OCI-M2 (cell line): ENCODE measurements around the gene HOXC5.
A peak's percentile ranks its signal among the peaks of the same experiment; 100 is the strongest.

Source experiments
- DNase-seq: peaks from one replicate; lab custom pipeline; 2025; ENCODE audit not compliant: unreplicated experiment; lab: John Stamatoyannopoulos, UW

HOXC5 gene

DNA sequence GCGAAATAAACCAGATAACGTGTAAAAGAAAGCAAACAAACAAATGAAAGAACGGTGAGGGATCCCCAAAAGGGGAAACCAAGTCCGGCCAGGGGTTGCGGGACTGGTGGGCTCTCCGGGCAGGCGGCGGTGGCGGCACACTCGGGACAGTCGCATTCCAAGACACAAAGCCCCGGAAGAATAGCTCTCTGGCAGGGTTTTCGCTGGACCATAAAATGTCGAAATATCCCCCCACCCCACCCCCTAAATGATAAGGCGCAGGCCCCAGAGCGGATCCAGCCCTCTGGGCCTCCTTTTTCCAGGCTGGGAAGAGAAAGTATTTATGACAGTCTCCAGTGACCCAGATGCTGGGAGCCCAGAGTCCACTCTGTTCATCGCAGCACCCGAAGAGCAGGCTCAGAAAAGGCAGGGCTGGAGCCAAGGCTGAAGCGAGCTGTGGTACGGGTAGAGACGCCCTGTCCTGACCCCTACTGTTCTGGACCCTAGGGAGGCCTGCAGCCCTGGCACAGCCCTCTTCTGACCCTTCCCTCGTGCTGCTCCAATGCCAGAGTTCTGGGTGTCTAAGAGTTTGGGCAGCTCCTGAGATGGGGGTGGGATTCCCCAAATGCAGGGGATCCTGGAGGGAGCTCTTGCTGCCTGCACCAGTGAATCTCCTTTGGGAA lies 26.2 kb upstream of the HOXC5 start:
- DNase-seq: no peak

DNA sequence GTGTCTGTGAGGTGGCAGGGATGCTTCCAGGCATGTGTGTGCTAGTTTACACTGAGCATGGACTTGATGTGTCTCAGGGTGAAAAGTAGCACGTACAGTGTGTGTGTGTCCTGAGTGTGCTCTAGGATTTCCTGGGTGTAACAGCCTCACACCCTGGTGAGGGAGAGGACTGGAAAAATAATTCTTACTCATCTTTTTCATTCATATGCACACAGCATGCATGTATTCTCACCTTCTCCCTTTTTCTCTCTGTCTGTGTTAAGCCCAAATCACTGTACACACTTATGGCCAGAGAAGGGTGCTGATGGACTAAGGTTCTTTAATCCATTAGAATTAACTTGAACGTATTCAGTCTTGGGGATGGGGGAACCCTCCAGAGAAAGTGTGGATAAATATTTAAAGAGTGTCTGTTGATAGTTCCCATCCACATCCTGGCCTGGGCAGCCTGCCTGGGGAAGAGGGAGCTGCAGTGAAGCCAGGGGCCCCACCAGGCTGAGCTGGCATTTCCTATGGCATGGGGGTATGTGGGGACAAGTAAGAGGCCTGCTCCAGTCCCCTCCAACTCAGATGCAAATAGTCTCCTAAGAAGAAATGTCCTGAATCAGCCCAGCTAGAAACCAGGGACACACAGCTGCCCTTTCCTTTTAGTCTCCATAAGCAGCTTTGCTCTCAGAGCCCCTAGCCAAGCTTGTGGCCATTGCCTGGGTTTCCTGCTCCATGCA lies 25.2 kb upstream of the HOXC5 start:
- no peak for DNase-seq

- no peak for DNase-seq
Measured at GRCh38 chr12:54008260-54008552, 24.6 kb upstream of the HOXC5 start.

- DNase-seq: no peak
Measured at GRCh38 chr12:54009171-54010052, 23.4 kb upstream of the HOXC5 start.

- DNase-seq: no peak
Measured at GRCh38 chr12:54010053-54010971, 22.5 kb upstream of the HOXC5 start.

- DNase-seq: no peak
Measured at GRCh38 chr12:54010972-54011664, 21.7 kb upstream of the HOXC5 start.

- DNase-seq: no peak
Measured at GRCh38 chr12:54011665-54012532, 21.0 kb upstream of the HOXC5 start.

- no peak for DNase-seq
Measured at GRCh38 chr12:54012631-54013409, 20.0 kb upstream of the HOXC5 start.

DNA sequence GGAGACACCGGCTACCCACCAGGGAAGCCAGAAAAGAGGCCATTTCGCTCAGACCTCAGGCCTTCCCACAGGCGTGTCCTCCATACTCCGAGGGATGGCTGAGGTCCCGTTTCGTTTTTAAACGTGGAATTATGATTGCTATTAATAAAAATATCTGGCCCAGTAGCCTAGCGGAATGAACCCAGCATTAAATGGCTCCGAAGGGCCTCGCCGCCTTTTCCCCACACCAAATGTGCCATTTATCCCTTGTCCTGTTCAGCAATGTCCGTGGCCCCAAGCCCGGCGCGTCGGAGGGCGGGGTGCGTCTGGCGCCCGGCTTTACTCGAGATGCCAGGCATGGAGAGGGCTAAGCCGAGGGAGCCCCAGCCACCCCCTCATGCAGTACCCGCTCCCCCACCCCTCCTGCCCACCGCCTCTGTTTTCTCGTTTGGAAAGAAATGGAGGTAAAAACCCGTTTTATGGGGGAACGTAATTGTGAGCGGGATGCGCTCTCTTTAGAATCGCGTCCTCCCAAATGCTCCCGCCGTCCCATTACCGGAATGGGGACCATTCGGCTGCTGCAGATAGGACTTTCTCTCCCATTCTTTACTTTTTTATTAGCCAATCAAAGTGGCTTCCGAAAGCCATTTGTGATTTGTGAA lies 18.4 kb upstream of the HOXC5 start:
- DNase-seq: no peak

DNA sequence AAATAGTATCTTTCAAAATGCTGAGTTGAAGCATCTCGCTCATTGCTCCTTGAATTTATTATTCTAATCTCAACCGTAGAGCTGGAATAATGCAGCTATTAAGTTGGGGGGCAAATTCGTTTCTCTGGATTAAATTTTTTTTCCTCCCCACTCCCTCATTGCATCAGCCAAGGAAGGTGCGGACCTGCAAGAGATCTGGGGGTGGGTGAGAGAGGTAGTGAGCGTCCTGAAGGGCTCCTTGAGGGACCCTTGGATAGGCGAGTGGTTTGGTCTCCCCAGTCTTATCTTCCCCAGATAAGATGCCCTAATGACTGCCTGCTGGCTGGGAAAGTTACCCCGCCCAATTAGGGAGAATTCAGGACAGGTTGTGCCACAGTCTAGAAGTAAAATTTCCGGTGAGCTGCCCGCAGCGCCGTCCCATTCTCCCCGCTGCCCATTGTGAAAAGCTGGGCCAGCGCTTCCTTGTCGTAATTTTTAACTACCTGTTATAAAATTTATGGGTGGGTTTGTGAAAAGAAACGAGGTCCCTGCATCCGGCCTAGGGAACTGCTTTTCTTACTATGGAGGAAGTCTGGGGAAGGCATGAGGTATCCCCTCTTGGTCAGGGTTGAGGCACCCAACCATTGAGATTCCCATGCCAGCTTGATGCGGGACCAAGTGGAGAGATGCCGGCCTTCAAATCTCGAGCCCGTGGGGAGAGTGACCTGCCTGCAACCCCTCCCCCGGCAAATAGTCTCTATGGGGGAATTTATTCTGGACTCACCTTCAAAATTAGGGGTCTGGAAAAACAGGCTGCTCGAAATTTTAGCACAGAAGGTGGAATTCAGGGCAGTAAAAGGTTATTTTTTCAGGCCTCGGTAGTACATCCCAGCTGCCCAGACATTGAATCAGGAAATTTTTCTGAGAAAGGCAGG lies 17.6 kb upstream of the HOXC5 start:
- DNase-seq: no peak

DNA sequence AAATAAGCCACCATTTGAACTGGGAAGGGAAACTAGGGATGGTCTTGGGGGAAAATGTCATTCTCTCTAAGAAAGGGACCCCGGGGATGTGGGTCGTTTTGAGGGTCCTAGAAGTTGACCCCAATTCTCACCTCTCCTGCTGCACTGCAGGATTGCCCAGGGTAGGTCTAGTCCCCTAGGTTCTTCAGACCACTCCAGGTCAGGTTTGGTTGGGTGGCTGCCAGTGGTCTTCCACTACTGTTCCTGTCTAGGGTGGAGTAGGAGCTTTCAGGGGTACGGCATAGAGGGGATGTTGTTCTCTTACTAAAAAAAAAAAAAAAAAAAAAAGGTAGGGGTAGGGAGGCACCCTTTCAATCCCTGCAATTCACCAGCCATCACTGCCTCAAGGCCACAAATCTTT lies 16.8 kb upstream of the HOXC5 start:
- DNase-seq: no peak

DNA sequence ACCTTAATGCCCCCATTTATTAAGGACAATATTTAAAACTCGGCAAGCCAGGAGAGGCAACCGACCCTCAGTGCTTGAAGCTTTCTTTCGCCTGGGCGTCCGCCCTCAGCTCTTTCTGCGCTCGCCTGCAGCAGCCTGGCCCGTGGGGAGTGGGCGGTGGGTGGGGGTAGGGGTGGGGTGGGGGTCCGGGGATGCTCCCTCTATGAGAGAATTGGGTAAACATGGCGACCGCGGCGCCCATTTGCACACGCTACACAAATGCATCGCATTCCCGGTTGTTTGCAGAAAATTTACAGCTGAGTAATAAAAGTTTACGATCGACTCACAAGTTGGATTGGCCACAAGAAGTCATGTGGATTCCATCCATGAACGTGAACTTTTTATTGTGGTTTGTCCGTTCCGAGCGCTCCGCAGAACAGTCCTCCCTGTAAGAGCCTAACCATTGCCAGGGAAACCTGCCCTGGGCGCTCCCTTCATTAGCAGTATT lies 16.3 kb upstream of the HOXC5 start:
- DNase-seq: no peak

GRCh38 chr12:54017027-54017788 lies 15.6 kb upstream of the HOXC5 start:
- no peak for DNase-seq

- DNase-seq: peak; percentile 46
Measured at GRCh38 chr12:54017878-54018467, 14.9 kb upstream of the HOXC5 start.

GRCh38 chr12:54018468-54018984 lies 14.3 kb upstream of the HOXC5 start:
- no peak for DNase-seq
